Prostate gland (tissue), 2 donors: ENCODE results near the gene PRDM16. TPM values are rescaled to one million over a fixed set of nuclear protein-coding genes. Genes with fewer than 3 reads are reported as not detected.

Experiments used
- DNase-seq: peaks from one replicate; pipeline ENCODE4 v3.0.0-alpha.2; 2019; ENCODE audit warnings: low spot score
- H3K27ac ChIP-seq, 2 donors: fragments of 200-600 bp; sonication (generic); 2 replicates each; pipeline ENCODE4 v1.5.1; 2017 to 2019
- H3K27me3 ChIP-seq: fragments of 200-600 bp; sonication (generic); replicated peaks from 2 replicates; pipeline ENCODE4 v1.5.1; 2019; ENCODE audit not compliant: insufficient read depth
- H3K36me3 ChIP-seq, 2 donors: fragments of 200-600 bp; sonication (generic); 1 replicate in 1 of 2; 2 replicates in 1 of 2; pipeline versions ENCODE4 v1.5.1 to v1.8.1; 2017 to 2019
- H3K4me1 ChIP-seq: fragments of 200-600 bp; sonication (generic); replicated peaks from 2 replicates; pipeline ENCODE4 v1.5.1; 2019
- H3K4me3 ChIP-seq, 2 donors: fragments of 200-600 bp; sonication (generic); 2 replicates each; pipeline ENCODE4 v1.5.1; 2017 to 2019
- H3K9me3 ChIP-seq: fragments of 200-600 bp; sonication (generic); 2 replicates; pipeline ENCODE4 v1.5.1; 2017
- CTCF ChIP-seq, 4 experiments: fragments of 200-600 bp in 2 of 4; fragments of 450-650 bp in 2 of 4; sonication (generic) in 2 of 4; IDR thresholded peaks; 1 replicate in 3 of 4; 2 replicates in 1 of 4; pipeline ENCODE4 v1.5.1; 2016 to 2019; ENCODE audit warnings: antibody characterized with exemption in 4 of 4, mild to moderate bottlenecking in 2 of 4, moderate library complexity in 2 of 4
- POLR2A ChIP-seq: fragments of 450-650 bp; IDR thresholded peaks from one replicate; pipeline ENCODE4 v1.6.1; 2016; ENCODE audit warnings: antibody characterized with exemption, mild to moderate bottlenecking
- POLR2AphosphoS5 ChIP-seq: sonication (generic); formaldehyde crosslinking; IDR thresholded peaks from one replicate; pipeline ENCODE4 v1.6.1; 2017; ENCODE audit warnings: antibody characterized with exemption
- WGBS: methylation state at CpG from one replicate; pipeline ENCODE4 v1.1.5; 2018; 5-methylcytosine and 5-hydroxymethylcytosine counted together
- intact Hi-C: fragments of 100-400 bp; cut with DNase I; formaldehyde crosslinking; loops from one replicate; pipeline ENCODE4 v1.14.2; 2022
- total RNA-seq, 2 donors: library from RNA; depleted of rRNA; stranded (reverse); fragments of >200 nt; gene quantifications; one replicate each; pipeline ENCODE4 v1.1.0, GENCODE V29; 2016

Gene PRDM16
- total RNA-seq, 2 donors from 2014 or later, result 0.23 to 6.5 TPM

- no peak overlapping the region for H3K4me3 ChIP-seq
- WGBS, result 93% methylated on average over 12 of the region's 12 CpGs
- no peak for DNase-seq
- peaks cover 15% of the 10 kb centered on the region for H3K27me3 ChIP-seq
- no peak overlapping the region for H3K27ac ChIP-seq
- H3K36me3 ChIP-seq, result no peaks in the 10 kb centered on the region
- intact Hi-C loops, result no loop called here
- H3K9me3 ChIP-seq, result no peaks in the 10 kb centered on the region
- TF ChIP-seq CTCF (IDR thresholded peaks at IDR 0.05), result no peak
- no peak for TF ChIP-seq POLR2AphosphoS5
- TF ChIP-seq POLR2A, result no peak
- H3K4me1 ChIP-seq, result no peaks in the 10 kb centered on the region
Measured at GRCh38 chr1:3142751-3143150, 73.7 kb downstream of the PRDM16 start.

GRCh38 chr1:3145532-3146325 lies 76.7 kb downstream of the PRDM16 start:
- WGBS, result 37% methylated on average over 37 of the region's 39 CpGs

GRCh38 chr1:3146458-3146857 lies 77.5 kb downstream of the PRDM16 start:
- Histone ChIP-seq H3K36me3 (no peaks in the 10 kb centered on the region), H3K27me3 (peaks cover 8% of the 10 kb centered on the region), H3K9me3 (no peaks in the 10 kb centered on the region), H3K4me3 (no peak overlapping the region), H3K4me1 (no peaks in the 10 kb centered on the region), H3K27ac (no peak overlapping the region)
- DNase-seq, result no peak
- intact Hi-C loops, result no loop called here
- 91% methylated on average over 14 of the region's 14 CpGs for WGBS
- TF ChIP-seq POLR2AphosphoS5 (no peak), POLR2A (no peak), CTCF (IDR thresholded peaks at IDR 0.05) (no peak)

More at GRCh38 chr1:3145532-3146325, 76.7 kb downstream of the PRDM16 start:
- Histone ChIP-seq H3K4me3 (no peak overlapping the region), H3K4me1 (no peaks in the 10 kb centered on the region), H3K9me3 (no peaks in the 10 kb centered on the region), H3K36me3 (no peaks in the 10 kb centered on the region), H3K27me3 (peaks cover 8% of the 10 kb centered on the region), H3K27ac (no peak overlapping the region)
- intact Hi-C loops, result no loop called here
- no peak for TF ChIP-seq POLR2A
- no peak for TF ChIP-seq POLR2AphosphoS5
- TF ChIP-seq CTCF (IDR thresholded peaks at IDR 0.05), result no peak
- no peak for DNase-seq

- H3K27ac ChIP-seq, result no peak overlapping the region
- WGBS, result 89% methylated on average over 19 of the region's 19 CpGs
- no peak overlapping the region for H3K4me3 ChIP-seq
- H3K4me1 ChIP-seq, result no peaks in the 10 kb centered on the region
- no peaks in the 10 kb centered on the region for H3K36me3 ChIP-seq
- H3K9me3 ChIP-seq, result no peaks in the 10 kb centered on the region
- H3K27me3 ChIP-seq, result peaks cover 6% of the 10 kb centered on the region
- intact Hi-C loops, result no loop called here
- no peak for TF ChIP-seq CTCF (IDR thresholded peaks at IDR 0.05)
- no peak for TF ChIP-seq POLR2AphosphoS5
- no peak for TF ChIP-seq POLR2A
- no peak for DNase-seq
Measured at GRCh38 chr1:3146907-3147306, 77.9 kb downstream of the PRDM16 start.

GRCh38 chr1:3148171-3148570 lies 79.2 kb downstream of the PRDM16 start:
- Histone ChIP-seq H3K27ac (no peak overlapping the region), H3K36me3 (no peaks in the 10 kb centered on the region), H3K9me3 (no peaks in the 10 kb centered on the region), H3K4me3 (no peak overlapping the region), H3K27me3 (no peaks in the 10 kb centered on the region), H3K4me1 (no peaks in the 10 kb centered on the region)
- 82% methylated on average over 5 of the region's 6 CpGs for WGBS
- TF ChIP-seq POLR2A (no peak), CTCF (IDR thresholded peaks at IDR 0.05) (no peak), POLR2AphosphoS5 (no peak)
- intact Hi-C loops, result no loop called here
- no peak for DNase-seq
